Left ventricle myocardium superior (tissue), 1 donor: Measurements from ENCODE around the gene LEFTY1. TPM values are rescaled to one million over a fixed set of nuclear protein-coding genes. Genes with fewer than 3 reads are reported as not detected.
"Not testable (repeated sequence)": the region's sequence is repeated elsewhere in the genome, so short reads cannot be mapped to it uniquely, and the experiment has no call there.

Experiments
- ATAC-seq: fragments of 200-7000 bp; cut with Tn5 transposase; one replicate; pipeline ENCODE4 v1.9.1; 2020; ENCODE audit warnings: mild to moderate bottlenecking, moderate library complexity
- DNase-seq: peaks from one replicate; pipeline ENCODE4 v3.0.0-alpha.2; 2020
- intact Hi-C: fragments of 100-400 bp; cut with micrococcal nuclease; formaldehyde crosslinking; loops from one replicate; pipeline ENCODE4 v1.11.0; 2022
- long read RNA-seq: library from polyadenylated mRNA; unstranded; transcript quantifications from one replicate; pipeline ENCODE4 v2.0.0, GENCODE V29; 2021
- total RNA-seq: library from RNA; stranded (reverse); fragmentation: NEBNext Ultra II Directional; extraction: Animal tissue kit (Norgen Biotek cat#: 25700); gene quantifications from one replicate; pipeline ENCODE4 v1.2.1, GENCODE V29; 2021
- donor health status: DM: no; HTN: yes; CAD: no; lungs with severe emphysema.

Gene LEFTY1, protein sequence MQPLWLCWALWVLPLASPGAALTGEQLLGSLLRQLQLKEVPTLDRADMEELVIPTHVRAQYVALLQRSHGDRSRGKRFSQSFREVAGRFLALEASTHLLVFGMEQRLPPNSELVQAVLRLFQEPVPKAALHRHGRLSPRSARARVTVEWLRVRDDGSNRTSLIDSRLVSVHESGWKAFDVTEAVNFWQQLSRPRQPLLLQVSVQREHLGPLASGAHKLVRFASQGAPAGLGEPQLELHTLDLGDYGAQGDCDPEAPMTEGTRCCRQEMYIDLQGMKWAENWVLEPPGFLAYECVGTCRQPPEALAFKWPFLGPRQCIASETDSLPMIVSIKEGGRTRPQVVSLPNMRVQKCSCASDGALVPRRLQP
- not detected for total RNA-seq
- long read RNA-seq, result 0 reads

DNA sequence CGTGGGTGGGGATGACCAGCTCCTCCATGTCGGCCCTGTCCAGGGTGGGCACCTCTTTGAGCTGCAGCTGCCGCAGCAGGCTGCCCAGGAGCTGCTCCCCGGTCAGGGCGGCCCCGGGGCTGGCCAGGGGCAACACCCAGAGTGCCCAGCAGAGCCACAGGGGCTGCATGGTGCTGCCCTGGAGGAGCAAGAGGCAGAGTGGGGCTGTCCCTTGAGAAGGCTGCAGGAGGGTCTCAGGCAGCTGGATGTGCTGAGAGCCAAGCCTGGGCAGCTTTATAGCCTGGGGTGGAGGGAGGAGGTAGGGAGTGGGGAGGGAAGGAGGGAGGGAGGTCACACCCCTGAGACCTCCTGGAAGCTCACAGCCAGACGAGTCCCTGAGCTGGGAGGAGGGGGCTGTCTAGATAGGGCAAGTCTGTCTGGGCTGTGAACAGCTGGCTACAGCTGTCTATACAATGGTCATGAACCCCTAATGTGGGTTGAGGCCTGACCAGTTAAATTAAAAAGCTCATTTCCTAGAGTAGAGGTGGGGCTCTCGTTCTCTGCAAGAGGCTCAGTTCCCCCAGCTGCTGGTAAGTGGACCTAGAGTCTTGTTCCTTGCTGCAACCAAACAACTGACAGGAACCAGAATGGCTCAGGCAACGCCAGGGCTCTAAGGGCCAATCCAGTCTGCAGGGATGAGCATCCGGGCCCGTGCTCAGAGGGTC, at the start of gene LEFTY1:
TSS of gene LEFTY1 (minus strand) at position 249 of the 704 bp plus-strand sequence. CDS start at position 169, 80 bp downstream.
- intact Hi-C loops, result no loop called here
- peak; percentile 72 for ATAC-seq
- no peak for DNase-seq

DNA sequence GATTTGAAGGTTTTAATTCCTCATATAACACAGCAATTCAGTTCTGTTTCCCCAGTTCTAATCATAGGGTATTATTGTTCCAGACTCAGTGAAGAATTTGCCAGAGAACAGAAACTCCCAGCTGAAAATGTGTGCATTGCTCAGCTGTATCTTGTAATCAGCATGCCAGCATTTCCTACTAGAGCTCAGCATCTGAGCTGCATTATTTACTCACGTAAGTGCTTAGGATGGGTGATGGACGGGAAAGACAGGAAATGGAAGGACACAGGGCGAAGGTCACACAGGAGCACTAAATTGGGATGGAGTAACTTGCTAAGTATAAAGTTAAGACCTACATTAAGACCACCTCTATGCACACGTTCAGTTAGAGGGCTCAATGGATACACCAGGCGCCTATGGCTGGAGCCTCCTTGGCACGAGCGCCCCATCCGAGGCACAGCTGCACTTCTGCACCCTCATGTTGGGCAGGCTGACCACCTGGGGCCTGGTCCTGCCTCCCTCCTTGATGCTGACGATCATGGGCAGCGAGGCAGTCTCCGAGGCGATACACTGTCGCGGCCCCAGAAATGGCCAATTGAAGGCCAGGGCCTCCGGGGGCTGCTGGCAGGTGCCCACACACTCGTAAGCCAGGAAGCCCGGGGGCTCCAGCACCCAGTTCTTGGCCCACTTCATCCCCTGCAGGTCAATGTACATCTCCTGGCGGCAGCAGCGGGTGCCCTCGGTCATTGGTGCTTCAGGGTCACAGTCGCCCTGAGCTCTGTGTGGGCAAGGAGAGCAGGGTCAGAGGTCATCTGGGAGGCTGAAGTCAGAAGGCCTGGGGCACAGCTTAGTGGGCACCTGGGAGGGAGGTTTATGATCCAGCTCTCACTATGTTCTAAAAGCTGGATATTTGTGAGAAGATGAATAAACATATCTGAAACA, 48.4 kb upstream of the LEFTY1 start:
- intact Hi-C loops, result no loop called here
- DNase-seq, result no peak
- no peak for ATAC-seq

DNA sequence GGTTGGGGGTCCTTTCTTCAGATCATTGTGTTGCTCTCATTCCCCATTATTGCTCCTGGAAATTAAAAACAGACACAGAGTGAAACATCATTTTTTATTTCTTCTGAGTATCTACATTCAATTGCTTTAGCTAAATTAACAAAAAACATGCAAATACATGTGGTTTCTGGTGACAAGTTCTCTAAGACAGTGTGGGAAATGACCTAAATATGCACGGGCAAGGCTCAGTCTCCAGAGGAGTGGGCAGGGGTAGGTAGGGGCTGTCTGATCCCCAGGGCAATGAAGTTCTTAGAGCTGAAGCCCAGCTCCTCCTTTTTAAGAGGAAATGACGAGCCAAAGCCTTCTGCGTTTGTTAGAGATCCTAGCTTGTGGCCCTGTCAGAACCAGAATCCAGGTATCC, 47.6 kb upstream of the LEFTY1 start:
- ATAC-seq, result no peak

DNA sequence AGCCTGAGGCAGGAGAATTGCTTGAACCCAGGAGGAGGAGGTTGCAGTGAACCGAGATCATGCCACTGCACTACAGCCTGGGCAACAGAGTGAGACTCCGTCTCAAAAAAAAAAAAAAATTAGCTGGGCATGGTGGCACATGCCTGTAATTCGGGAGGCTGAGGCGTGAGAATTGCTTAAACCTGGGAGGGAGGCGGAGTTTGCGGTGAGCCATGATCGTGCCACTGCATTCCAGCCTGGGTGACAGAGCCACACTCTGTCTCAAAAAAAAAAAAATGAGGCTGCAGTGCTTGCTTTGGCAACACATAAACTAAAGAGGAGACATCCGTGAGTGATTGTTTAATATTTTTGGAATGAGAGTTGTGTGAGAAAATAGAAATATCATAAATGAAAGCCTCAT, 47.1 kb upstream of the LEFTY1 start:
- DNase-seq, intact Hi-C loops, ATAC-seq: not testable (repeated sequence)

More for the DNA sequence above, 47.6 kb upstream of the LEFTY1 start:
- DNase-seq, result no peak
- intact Hi-C loops, result no loop called here

DNA sequence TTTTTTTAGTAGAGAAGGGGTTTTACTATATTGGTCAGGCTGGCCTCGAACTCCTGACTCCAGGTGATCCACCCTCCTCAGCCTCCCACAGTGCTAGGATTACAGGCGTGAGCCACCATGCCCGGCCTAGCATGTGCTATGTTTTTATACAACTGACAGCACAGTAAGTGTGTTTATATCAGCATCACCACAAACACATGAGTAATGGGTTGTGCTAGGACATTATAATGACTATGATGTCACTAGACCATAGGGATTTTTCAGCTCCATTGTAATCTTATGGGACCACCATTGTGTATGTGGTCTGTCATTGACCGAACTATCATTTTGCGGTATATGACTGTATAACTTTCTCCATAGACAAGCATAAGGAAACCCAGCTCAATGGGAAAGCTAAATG, 45.8 kb upstream of the LEFTY1 start:
- intact Hi-C loops, result no loop called here
- ATAC-seq, result no peak
- no peak for DNase-seq

DNA sequence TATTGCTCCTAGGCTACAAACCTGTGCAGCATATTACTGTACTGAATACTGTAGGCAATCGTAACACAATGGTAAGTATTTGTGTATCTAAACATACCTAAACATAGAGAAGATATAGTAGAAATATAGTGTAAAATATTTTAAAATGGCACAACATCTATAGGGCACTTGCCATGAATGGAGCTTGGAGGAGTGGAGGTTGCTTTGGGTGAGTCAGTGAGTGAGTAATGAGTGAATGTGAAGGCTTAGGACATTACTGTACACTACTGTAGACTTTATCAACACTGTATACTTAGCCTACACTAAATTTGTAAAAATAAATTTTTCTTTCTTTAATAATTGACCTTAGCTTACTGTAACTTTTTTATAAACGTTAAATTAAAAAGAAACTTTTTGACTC, 44.1 kb upstream of the LEFTY1 start:
- intact Hi-C loops, result no loop called here
- ATAC-seq (no peak), DNase-seq (no peak)

DNA sequence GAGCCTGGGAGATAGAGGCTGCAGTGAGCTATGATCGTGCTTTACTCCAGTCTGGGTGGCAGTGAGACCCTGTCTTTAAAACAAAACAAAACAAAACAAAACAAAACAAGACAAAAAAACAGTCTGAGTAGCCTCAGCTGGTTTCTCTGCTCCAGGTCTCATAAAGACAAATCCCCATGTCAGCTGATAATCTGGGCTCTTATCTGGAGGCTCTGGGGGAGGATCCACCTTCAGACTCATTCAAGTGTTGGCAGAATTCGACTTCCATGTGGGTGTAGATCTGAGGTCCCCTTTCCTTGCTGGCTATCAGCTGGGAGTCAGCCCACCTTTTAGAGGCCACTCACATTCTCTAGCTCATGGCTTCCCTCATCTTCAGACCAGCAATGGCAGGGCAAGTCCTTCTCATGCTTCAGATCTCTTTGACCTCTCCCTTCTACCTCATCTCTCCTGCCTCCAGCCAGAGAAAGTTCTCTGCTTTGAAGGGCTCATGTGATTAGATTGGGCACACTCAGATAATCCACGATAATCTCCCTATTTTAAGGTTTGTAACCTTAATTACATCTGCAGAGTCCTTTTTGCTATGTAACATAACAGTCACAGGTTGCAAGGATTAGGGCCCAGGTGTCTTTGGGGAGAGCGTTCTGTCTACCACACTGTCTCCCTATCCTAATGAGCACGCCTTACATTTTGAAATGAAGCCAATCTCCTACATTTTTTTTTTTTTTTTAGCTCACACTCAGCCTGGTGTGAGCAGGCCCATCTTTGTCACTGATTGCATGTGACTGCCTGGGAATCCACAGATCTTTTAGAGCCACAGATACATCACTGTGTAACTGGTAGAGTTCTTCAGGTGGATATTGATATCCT, 42.6 kb upstream of the LEFTY1 start:
- intact Hi-C loops, result no loop called here
- no peak for DNase-seq

DNA sequence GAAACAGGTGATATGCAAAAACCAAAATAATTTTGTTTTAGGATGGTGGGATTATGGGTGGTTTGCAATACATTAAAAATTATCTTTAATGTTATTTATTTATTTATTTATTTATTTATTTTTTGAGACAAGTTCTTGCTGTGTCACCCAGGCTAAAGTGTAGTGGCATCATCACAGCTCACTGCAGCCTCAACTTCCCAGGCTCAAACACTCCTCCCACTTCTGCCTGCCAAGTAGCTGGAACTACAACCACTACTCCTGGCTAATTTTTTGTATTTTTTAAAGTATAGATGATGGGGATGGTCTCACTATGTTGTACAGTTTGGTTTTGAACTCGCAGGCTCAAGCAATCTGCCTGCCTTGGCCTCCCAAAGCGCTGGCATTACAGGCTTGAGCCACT, 41.6 kb upstream of the LEFTY1 start:
- intact Hi-C loops, result no loop called here
- DNase-seq (no peak), ATAC-seq (no peak)

More for the DNA sequence above, 42.6 kb upstream of the LEFTY1 start:
- no peak for ATAC-seq

DNA sequence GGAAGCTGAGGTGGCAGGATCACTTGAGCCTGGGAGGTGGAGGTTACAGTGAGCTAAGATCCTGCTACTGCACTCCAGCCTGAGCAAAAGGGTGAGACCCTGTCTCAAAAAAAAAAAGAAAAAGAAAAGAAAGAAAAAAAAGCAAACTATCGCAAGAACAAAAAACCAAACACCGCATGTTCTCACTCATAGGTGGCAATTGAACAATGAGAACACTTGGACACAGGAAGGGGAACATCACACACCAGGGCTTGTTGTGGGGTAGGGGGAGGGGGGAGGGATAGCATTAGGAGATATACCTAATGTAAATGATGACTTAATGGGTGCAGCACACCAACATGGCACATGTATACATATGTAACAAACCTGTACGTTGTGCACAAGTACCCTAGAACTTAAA, 40.5 kb upstream of the LEFTY1 start:
- DNase-seq, ATAC-seq, intact Hi-C loops: not testable (repeated sequence)

DNA sequence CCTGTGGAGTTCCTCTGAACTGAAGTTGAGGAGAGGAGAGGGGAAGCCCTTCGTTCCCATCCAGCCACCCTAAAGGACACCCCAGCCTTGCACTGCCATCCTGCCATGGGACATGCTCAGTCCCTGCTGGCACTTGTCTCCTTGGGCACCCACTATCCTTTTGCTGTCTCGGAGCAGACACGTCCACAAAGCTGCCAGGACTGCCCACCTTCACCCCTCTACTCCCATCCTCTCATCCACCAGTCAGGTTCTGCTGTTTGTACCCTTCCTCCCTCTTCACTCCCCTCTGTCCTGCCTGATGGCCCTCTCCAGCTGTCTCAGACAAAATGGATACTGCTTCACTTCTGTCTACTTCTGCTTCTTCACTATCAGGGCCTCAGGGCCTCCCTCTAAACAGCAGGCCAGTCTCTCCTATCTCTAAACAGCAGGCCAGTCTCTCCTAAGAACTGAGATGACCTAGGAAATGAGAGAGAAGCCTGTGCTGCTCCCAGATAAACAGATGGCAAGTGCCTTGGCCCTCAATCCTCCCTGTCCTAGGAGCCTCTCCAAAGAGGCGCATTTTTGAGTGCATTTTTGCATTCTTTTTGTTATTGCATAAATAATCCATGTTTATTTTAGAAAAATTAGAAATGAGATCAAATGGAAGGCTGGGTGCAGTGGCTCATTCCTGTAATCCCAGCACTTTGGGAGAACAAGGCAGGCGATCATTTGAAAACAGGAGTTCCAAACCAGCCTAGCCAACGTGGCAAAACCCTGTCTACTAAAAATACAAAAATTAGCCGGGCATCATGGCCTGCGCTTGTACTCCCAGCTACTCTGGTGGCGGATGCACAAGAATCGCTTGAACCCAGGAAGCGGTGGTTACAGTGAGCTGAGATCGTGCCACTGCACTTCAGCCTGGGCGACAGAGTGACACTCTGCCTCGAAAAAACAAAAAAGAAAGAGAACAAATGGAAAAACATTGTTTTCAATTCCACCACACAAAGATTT, 39.5 kb upstream of the LEFTY1 start:
- no peak for DNase-seq
- no peak for ATAC-seq
- intact Hi-C loops, result no loop called here

DNA sequence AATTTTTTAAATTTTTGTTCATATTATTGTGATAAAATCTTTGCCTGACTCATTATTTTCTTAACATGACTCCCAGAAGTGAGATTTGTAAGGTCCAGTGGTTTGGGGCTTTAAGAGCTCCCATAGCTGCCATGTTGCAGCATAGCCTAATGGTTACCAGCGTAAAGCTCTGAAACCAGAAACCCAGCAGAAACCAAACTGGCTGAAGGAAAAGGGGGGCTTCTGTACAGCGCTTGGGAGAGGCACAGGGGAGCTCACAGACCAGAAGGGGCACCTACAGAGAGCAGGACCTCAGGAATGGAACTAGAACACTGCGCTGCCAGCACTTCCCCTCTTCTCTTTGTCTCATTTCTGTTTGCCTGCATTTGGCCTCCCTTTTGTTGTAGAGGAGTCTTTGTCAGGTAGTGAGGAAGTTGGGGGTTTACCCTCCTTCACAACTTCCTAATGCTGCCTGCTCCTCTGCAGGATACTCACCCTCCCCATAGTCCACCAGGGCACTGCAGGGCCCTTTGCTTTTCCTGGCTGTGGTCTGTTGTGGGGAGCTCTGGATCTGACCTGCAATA, 37.7 kb upstream of the LEFTY1 start:
- DNase-seq, result no peak
- ATAC-seq, result no peak
- intact Hi-C loops, result no loop called here

DNA sequence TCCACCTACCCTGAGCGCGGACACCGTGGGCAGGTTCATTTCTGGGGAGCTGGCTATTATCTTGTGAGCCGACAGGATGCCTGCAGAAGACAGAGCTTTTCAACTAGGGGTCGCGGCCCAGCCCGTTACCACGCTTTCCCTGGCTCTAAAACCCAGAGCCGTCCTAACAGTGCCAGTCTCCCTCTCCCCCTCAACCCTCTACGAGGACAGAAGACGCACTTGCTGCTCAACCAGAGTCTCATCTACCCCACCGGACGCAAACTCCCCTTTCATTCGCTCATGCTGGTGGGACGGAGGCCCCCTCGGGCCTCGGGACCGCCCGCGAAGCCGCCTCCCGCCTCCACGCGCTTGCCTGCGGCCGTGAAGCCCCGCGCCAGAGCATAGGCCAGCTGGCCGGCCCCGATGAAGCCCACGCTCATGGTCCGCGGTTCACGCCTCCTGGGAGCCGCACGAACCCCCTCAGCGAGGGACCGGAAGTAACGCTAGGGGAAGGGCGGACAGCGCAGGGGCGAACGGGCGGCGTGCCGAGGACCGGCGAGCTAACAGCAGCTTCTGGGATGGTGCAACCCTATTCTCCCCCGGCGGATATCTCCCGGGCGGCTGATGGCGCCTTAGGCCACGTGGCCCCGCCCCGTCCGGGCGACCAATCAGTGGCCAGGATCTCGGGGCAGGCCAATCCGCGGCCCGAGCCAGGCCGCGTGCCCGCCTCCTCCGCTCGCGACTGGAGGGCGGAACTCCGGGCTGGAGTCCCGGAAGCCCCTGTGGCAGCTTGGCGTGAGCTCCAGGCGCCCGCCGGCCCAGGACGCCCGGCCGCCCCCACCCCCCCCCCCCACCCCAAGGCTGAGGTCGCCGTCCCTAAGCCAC, 35.0 kb upstream of the LEFTY1 start, which contains the start of gene PYCR2:
TSS of gene PYCR2 (minus strand) at position 559 of the 864 bp plus-strand sequence. CDS start at position 419, 140 bp downstream.
- intact Hi-C loops, result no loop called here
- DNase-seq, result peak; percentile 98
- ATAC-seq, result peak; percentile 99

DNA sequence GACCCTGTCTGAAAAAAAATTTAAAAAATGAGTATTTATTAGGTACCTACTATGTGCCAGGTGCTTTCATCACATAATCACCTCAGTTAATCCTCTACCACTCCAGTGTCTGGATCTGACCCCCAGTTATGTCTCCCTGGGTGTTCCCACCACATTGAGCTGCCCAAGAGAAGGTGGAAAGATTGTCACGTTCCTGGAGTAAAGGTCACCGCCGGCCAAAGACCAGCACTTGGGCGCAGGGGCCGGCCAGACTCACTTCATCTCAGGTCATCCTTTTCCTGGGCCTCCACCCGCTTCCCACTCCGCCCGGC, 34.4 kb upstream of the LEFTY1 start:
- peak; percentile 2 for ATAC-seq
- intact Hi-C loops, result no loop called here
- DNase-seq, result no peak

DNA sequence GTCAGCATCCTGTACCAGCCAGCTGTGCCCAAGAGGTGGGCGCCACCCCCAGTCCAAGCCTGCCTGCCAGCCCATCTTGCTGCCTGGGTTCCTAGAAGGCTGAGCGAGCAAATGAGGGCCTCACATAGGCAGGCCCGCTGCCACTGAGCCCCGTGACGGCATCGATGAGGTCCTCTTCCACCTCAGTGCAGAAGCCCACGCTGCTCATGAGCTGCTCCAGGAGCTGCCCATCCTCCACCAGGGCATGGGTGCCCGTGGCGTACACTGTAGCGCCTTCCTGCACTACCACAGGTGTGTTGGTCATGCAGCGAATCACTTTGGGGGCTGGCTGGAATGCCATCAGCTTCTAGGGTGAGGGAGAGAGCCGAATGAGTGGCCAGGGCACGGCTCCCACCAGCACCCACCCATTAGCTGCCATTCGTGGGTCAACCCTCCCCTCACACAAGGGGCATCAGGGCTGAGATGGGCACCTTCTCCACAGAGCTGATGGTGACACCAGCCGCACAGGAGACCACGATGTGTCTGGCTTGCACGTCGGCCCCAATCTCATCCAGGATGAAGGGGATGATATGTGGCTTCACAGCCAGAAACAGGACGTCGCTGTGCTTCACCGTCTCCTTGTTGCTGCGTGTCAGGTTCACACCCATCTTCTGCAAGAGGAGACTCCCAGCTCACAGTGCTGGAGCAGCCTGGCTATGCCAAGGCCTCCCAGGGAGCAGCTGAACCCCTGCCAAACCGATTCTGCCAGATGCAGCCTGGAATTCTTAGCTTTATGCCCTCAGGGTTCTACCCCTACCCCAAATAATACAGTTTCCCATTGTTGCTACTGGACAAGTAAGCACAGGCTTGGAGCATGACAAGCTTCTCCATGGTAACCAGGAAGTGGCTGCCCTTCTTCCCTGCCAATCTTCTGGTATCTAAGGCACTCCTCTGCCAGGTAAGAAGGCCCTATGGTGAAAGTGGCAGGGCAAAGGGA, 33.1 kb upstream of the LEFTY1 start:
- intact Hi-C loops, result no loop called here
- DNase-seq, result no peak

DNA sequence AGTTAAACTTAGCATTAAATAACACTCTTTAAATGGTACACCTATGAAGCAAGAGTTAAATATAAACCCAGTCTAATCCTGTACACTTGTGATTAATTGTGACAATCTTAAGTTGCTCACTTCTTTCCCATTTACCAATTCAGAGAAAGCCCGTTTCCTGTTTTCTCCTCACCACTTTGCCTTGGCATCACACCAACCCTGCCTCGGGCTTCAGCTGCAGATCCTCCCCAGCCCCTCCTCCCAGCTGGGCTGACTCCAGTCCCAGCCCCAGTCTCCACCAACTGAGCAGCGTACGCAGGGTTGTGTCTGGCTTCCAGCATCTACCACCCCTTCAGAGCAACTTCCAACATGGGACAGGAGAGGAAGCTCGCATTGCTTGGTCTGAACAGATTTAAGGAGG, 31.0 kb upstream of the LEFTY1 start:
- DNase-seq (peak; percentile 83), ATAC-seq (peak; percentile 25)
- intact Hi-C loops, result no loop called here

More for the DNA sequence above, 33.1 kb upstream of the LEFTY1 start:
- no peak for ATAC-seq
